Spleen (tissue), 11 donors: ENCODE data around the gene BLOC1S4. TPM values are rescaled to one million over a fixed set of nuclear protein-coding genes. Genes with fewer than 3 reads are reported as not detected.
"Not testable (repeated sequence)": the region's sequence is repeated elsewhere in the genome, so short reads cannot be mapped to it uniquely, and the experiment has no call there.

Experiments used
- DNase-seq: peaks from one replicate; pipeline ENCODE4 v3.0.0-alpha.2; 2020
- H3K27ac ChIP-seq, 8 donors: fragments of 200-600 bp; sonication (generic) in 7 of 8; 1 replicate in 4 of 8; 2 replicates in 4 of 8; pipeline versions ENCODE4 v1.5.0 to v1.8.0; 2016 to 2021; ENCODE audit warnings: inconsistent platforms in 4 of 8, mild to moderate bottlenecking in 4 of 8, moderate library complexity in 1 of 8
- H3K27me3 ChIP-seq, 7 donors: fragments of 200-600 bp; sonication (generic) in 6 of 7; replicated peaks in 1 of 7; 1 replicate in 4 of 7; 2 replicates in 3 of 7; pipeline versions ENCODE4 v1.5.0 to v1.8.0; 2016 to 2021; ENCODE audit warnings: inconsistent platforms in 3 of 7, mild to moderate bottlenecking in 1 of 7
- H3K36me3 ChIP-seq, 6 donors: fragments of 200-600 bp; sonication (generic) in 5 of 6; 1 replicate in 4 of 6; 2 replicates in 2 of 6; pipeline versions ENCODE4 v1.5.0 to v1.8.0; 2016 to 2021; ENCODE audit warnings: inconsistent platforms in 2 of 6
- H3K4me1 ChIP-seq, 6 donors: fragments of 200-600 bp; sonication (generic) in 5 of 6; 1 replicate in 3 of 6; 2 replicates in 3 of 6; pipeline versions ENCODE4 v1.5.0 to v1.8.0; 2016 to 2021; ENCODE audit warnings: inconsistent platforms in 3 of 6
- H3K4me3 ChIP-seq, 8 donors: fragments of 200-600 bp; sonication (generic) in 7 of 8; 1 replicate in 4 of 8; 2 replicates in 4 of 8; pipeline versions ENCODE4 v1.5.0 to v1.8.0; 2016 to 2021; ENCODE audit warnings: inconsistent platforms in 4 of 8, mild to moderate bottlenecking in 4 of 8, moderate library complexity in 2 of 8
- H3K9me3 ChIP-seq, 8 donors: fragments of 200-600 bp; sonication (generic) in 7 of 8; 1 replicate in 4 of 8; 2 replicates in 4 of 8; pipeline versions ENCODE4 v1.5.0 to v1.8.0; 2016 to 2021; ENCODE audit warnings: inconsistent platforms in 4 of 8
- CTCF ChIP-seq, 11 experiments: fragments of 200-600 bp in 7 of 11; fragments of 450-650 bp in 4 of 11; sonication (generic) in 4 of 11; IDR thresholded peaks in 8 of 11; conservative IDR thresholded peaks in 3 of 11; 1 replicate in 7 of 11; 2 replicates in 4 of 11; pipeline versions ENCODE4 v1.4.0 to v1.8.0; 2016 to 2021; ENCODE audit warnings: antibody characterized with exemption in 11 of 11, inconsistent platforms in 4 of 11, mild to moderate bottlenecking in 1 of 11
- POLR2A ChIP-seq, 3 donors: fragments of 450-650 bp; IDR thresholded peaks; one replicate each; pipeline ENCODE4 v1.5.1; 2017; ENCODE audit warnings: antibody characterized with exemption in 3 of 3, mild to moderate bottlenecking in 1 of 3
- POLR2AphosphoS5 ChIP-seq, 3 donors: sonication (generic); formaldehyde crosslinking; IDR thresholded peaks; one replicate each; pipeline ENCODE4 v1.5.1; 2017; ENCODE audit warnings: antibody characterized with exemption in 3 of 3
- WGBS, 5 donors: extraction: QIAGEN DNeasy Blood & Tissue Kit in 3 of 5; methylation state at CpG; one replicate each; pipeline versions ENCODE4 v1.1.5 to v1.1.7; 2013 to 2018; 5-methylcytosine and 5-hydroxymethylcytosine counted together
- intact Hi-C: fragments of 100-400 bp; cut with DNase I; formaldehyde crosslinking; loops from one replicate; pipeline ENCODE4 v1.15.0; 2023; ENCODE audit warnings: low total_unique reads
- polyA plus RNA-seq, 3 donors: library from polyadenylated mRNA; stranded (reverse); fragments of 200-250 nt; gene quantifications; one replicate each; pipeline ENCODE4 v1.2.1, GENCODE V29; 2013
- total RNA-seq, 7 donors: library from RNA; depleted of rRNA in 3 of 7; stranded (reverse); fragments of >200 nt in 3 of 7; fragmentation: NEBNext Ultra II Directional in 4 of 7; extraction: Animal tissue kit (Norgen Biotek cat#: 25700) in 4 of 7; gene quantifications; one replicate each; pipeline versions ENCODE4 v1.1.0 to v1.2.1, GENCODE V29; 2016 to 2021
- donor health status: healthy with polysubstance abuse.
- donor health status: DM: no; HTN: no; CAD: no; lungs with moderate emphysema.
- donor health status: DM: no; HTN: no; CAD: no.
- donor health status: Bipolar disorder and iron deficiency.
- donor health status: healthy.
- donor health status: DM: no; HTN: no; CAD: no.
- donor health status: DM: yes; HTN: yes; CAD: no.

BLOC1S4 gene
- total and polyA plus RNA-seq, 10 donors: 13.4 to 24.2 (median 19.0) TPM

- peak; percentile 69 for DNase-seq
- 89 to 97% (median 95%) methylated on average over 9 to 12 of the region's 12 CpGs for WGBS, 5 donors
- Histone ChIP-seq H3K4me3 (no peak overlapping the region), H3K4me1 (peaks cover 5 to 44% (median 23%) of the 10 kb centered on the region in 6 donors), H3K27me3 (no peaks in the 10 kb centered on the region), H3K36me3 (peaks cover 0 to 10% (median 0%) of the 10 kb centered on the region in 6 donors), H3K9me3 (no peaks in the 10 kb centered on the region), H3K27ac (no peak overlapping the region)
- no peak for TF ChIP-seq CTCF (IDR thresholded peaks at IDR 0.05 in 8 of 11, conservative IDR thresholded peaks at IDR 0.05 in 3 of 11)
- TF ChIP-seq POLR2A (IDR thresholded peaks at IDR 0.05): no peak
- TF ChIP-seq POLR2AphosphoS5 (IDR thresholded peaks at IDR 0.05): no peak
- intact Hi-C loops: loop anchor here (5.0 kb wide), 2 partner anchors 149 to 349 kb away; no protein-coding TSS in a partner anchor
Measured at GRCh38 chr4:6722891-6723290, 6.9 kb downstream of the BLOC1S4 start.

- intact Hi-C loops: loop anchor here (5.0 kb wide), 2 partner anchors 148 to 348 kb away; no protein-coding TSS in a partner anchor
- no peak for TF ChIP-seq POLR2AphosphoS5 (IDR thresholded peaks at IDR 0.05)
- TF ChIP-seq CTCF (IDR thresholded peaks at IDR 0.05 in 8 of 11, conservative IDR thresholded peaks at IDR 0.05 in 3 of 11): no peak
- TF ChIP-seq POLR2A (IDR thresholded peaks at IDR 0.05): no peak
- no peaks in the 10 kb centered on the region for H3K27me3 ChIP-seq
- peak; percentile 51 for DNase-seq
- WGBS, 5 donors: 90 to 100% (median 95%) methylated on average over 2 to 8 of the region's 8 CpGs
- peaks cover 5 to 41% (median 16%) of the 10 kb centered on the region in 6 donors for H3K4me1 ChIP-seq
- no peak overlapping the region for H3K4me3 ChIP-seq
- H3K36me3 ChIP-seq: peaks cover 0 to 2% (median 0%) of the 10 kb centered on the region in 6 donors
- no peaks in the 10 kb centered on the region for H3K9me3 ChIP-seq
- H3K27ac ChIP-seq: no peak overlapping the region
Measured at GRCh38 chr4:6723851-6724250, 7.9 kb downstream of the BLOC1S4 start.

GRCh38 chr4:6724421-6725111 lies 8.6 kb downstream of the BLOC1S4 start:
- H3K36me3 ChIP-seq: no peaks in the 10 kb centered on the region
- TF ChIP-seq POLR2AphosphoS5 (IDR thresholded peaks at IDR 0.05) (peak in 2 of 3 donors; percentile 58 to 60), CTCF (IDR thresholded peaks at IDR 0.05 in 8 of 11, conservative IDR thresholded peaks at IDR 0.05 in 3 of 11) (no peak)
- H3K27ac ChIP-seq: peak overlapping the region in 2 of 8 donors; percentile 5 to 15
- no peaks in the 10 kb centered on the region for H3K9me3 ChIP-seq
- intact Hi-C loops: loop anchor here (5.0 kb wide), 2 partner anchors 148 to 348 kb away; no protein-coding TSS in a partner anchor
- DNase-seq: peak; percentile 71
- 64 to 79% (median 71%) methylated on average over 16 to 21 of the region's 21 CpGs for WGBS, 5 donors
- H3K4me3 ChIP-seq: no peak overlapping the region
- H3K4me1 ChIP-seq: peaks cover 5 to 35% (median 16%) of the 10 kb centered on the region in 6 donors
- H3K27me3 ChIP-seq: no peaks in the 10 kb centered on the region

GRCh38 chr4:6725427-6725961 lies 9.5 kb downstream of the BLOC1S4 start:
- DNase-seq, H3K36me3 ChIP-seq, H3K27ac ChIP-seq, intact Hi-C loops, H3K4me3 ChIP-seq, H3K9me3 ChIP-seq, H3K27me3 ChIP-seq: not testable (repeated sequence)
- H3K4me1 ChIP-seq: peaks cover under 1 to 26% (median 9%) of the 10 kb centered on the region in 6 donors
- 88 to 96% (median 90%) methylated on average over 16 of the region's 16 CpGs for WGBS, 5 donors
